Measurements from ENCODE around the gene STARD10.
"Not testable (repeated sequence)": the region's sequence is repeated elsewhere in the genome, so short reads cannot be mapped to it uniquely, and the experiment has no call there.

Gene STARD10

GRCh38 chr11:72829884-72830533 is 36.2 kb upstream of the STARD10 start:
- no peak for DNase-seq (ENCODE audit: low read depth)
- TF ChIP-seq CTCF (IDR thresholded peaks at IDR 0.05; ENCODE audit: control insufficient read depth, extremely low read depth, insufficient read depth) = no peak
- H3K4me3 ChIP-seq (ENCODE audit: low read depth, low read length) = no peak overlapping the region

GRCh38 chr11:72829178-72829577 is 35.3 kb upstream of the STARD10 start:
- H3K4me3 ChIP-seq (ENCODE audit: low read depth, low read length) = no peak overlapping the region
- DNase-seq (ENCODE audit: low read depth) = no peak
- TF ChIP-seq CTCF (IDR thresholded peaks at IDR 0.05; ENCODE audit: control insufficient read depth, extremely low read depth, insufficient read depth) = no peak

DNA sequence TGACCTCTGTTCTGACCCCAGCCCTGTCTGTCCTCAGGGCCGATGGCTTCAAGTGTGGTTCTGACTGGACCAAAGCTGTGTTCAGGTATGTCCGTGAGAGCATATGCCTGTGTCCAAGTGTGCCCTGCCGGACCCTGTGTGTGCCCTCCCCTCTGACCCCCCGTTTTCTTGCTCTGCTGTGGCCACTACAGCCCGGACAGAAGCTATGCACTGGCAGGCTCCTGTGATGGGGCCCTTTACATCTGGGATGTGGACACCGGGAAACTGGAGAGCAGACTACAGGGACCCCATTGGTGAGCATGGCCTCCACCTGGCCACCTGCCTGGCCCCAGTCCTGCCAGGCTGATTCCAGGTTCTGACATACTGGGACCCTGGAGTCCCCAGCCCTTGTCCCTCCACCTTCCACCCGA is 34.9 kb upstream of the STARD10 start:
- no peak for TF ChIP-seq CTCF (IDR thresholded peaks at IDR 0.05; ENCODE audit: control insufficient read depth, extremely low read depth, insufficient read depth)

DNA sequence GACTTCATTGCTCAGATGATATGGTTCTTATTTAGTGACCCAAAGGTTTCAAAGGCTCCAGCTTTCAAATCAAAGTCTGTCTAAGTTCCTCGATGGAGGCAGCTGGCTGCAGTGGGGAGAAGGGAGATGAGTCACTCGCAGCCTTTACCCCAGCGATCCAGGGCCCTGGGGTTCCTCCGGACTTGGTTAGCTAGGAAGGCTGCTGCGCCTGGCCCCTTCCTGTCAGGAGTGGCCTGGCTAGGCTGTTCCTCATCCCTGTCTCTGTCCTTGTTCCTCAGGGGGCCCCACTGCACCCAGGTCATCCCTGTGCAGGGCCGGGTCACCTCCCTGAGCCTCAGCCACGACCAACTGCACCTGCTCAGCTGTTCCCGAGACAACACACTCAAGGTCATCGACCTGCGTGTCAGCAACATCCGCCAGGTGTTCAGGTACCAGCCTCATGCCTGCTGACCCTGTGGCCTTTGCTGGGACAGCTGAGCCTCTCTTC is 34.3 kb upstream of the STARD10 start:
- no peak for DNase-seq (ENCODE audit: low read depth)
- TF ChIP-seq CTCF (IDR thresholded peaks at IDR 0.05; ENCODE audit: control insufficient read depth, extremely low read depth, insufficient read depth) = no peak
- H3K4me3 ChIP-seq (ENCODE audit: low read depth, low read length) = no peak overlapping the region

More for the DNA sequence above, 34.9 kb upstream of the STARD10 start:
- DNase-seq (ENCODE audit: low read depth) = no peak
- no peak overlapping the region for H3K4me3 ChIP-seq (ENCODE audit: low read depth, low read length)

DNA sequence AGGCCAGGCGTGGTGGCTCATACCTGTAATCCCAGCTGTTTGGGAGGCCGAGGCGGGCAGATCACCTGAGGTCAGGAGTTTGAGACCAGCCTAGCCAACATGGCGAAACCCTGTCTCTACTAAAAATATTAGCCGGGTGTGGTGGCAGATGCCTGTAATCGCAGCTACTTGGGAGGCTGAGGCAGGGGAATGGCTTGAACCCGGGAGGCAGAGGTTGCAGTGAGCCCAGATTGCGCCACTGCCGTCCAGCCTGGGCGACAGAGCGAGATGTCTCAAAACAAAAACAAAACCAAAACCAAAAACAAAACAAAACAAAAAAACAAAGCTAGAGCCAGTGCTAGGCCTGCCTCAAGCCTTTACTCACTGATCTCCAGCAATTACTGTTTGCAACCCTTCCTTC is 33.8 kb upstream of the STARD10 start:
- DNase-seq (ENCODE audit: low read depth); H3K4me3 ChIP-seq (ENCODE audit: low read depth, low read length): not testable (repeated sequence)

DNA sequence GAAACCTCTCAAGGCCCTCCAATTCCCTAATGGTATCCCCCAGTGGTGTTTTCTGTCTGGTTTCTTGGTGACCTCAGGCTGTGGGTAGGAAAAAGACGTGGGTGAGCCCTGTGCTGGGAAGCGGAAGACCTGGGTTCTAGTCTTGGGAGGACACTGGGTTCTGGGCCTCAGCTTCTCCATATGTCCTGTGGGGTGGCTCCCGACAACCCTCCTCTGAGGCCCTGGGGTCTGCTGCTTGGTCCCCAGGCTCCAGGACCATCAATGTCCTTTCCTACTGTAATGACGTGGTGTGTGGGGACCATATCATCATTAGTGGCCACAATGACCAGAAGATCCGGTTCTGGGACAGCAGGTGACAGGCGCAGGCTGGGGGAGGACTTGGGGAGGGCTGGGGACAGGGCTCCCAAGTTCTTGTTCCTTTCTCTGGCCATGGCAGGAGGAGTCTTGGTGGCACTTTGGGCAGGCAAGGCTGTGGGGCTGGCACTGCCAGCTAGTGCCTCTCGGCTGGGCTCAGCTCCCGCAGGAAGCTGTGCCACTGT is 33.2 kb upstream of the STARD10 start:
- DNase-seq (ENCODE audit: low read depth) = no peak
- no peak for TF ChIP-seq CTCF (IDR thresholded peaks at IDR 0.05; ENCODE audit: control insufficient read depth, extremely low read depth, insufficient read depth)
- no peak overlapping the region for H3K4me3 ChIP-seq (ENCODE audit: low read depth, low read length)

DNA sequence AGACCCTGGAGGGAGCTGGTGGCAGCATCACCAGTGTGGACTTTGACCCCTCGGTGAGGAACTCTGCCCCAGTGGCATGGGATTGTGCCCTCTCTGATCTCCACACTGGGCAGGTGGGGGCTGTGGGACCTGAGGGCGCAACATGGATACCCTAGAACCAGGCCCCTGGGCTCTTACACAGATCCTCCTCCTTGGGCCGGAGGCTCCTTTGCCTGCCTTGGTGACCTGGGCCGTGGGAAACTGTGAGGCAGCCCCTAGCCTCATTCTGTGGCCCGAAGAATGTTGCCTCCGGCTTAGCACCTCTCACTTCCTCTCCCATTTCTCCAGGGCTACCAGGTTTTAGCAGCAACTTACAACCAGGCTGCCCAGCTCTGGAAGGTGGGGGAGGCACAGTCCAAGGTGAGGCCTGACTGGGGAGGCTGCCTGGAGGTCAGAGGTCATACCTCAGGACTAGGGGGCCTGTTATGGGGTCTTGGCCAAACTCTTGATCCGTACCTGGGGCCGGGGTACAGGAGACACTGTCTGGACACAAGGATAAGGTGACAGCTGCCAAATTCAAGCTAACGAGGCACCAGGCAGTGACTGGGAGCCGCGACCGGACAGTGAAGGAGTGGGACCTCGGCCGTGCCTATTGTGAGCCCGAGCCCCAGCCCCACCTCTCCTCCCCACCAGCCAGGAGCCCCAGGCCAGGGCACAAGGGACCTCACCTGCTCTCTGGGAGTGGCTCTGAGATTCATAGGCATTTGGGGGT is 32.5 kb upstream of the STARD10 start:
- no peak overlapping the region for H3K4me3 ChIP-seq (ENCODE audit: low read depth, low read length)
- DNase-seq (ENCODE audit: low read depth) = no peak
- no peak for TF ChIP-seq CTCF (IDR thresholded peaks at IDR 0.05; ENCODE audit: control insufficient read depth, extremely low read depth, insufficient read depth)

Measured in LNCaP clone FGC (cell line).